Heart left ventricle (tissue), 16 donors: Measurements from ENCODE around the gene VAMP2. TPM values are rescaled to one million over a fixed set of nuclear protein-coding genes. Genes with fewer than 3 reads are reported as not detected.
A peak's percentile ranks its signal among the peaks of the same experiment; 100 is the strongest.

Experiments
- ATAC-seq, 4 donors: fragments of 200-7000 bp; cut with Tn5 transposase; one replicate each; pipeline ENCODE4 v1.9.1; 2020 to 2022; ENCODE audit warnings: moderate library complexity in 4 of 4, mild to moderate bottlenecking in 3 of 4, moderate number of reproducible peaks in 1 of 4
- DNase-seq, 5 donors: peaks; one replicate each; pipeline ENCODE4 v3.0.0-alpha.2; 2020
- H3K27ac ChIP-seq, 12 donors: fragments of 200-600 bp; sonication (generic) in 4 of 12; one replicate each; pipeline versions ENCODE4 v1.5.0 to v1.8.0; 2016 to 2022; ENCODE audit warnings: mild to moderate bottlenecking in 2 of 12
- H3K27me3 ChIP-seq, 9 donors: fragments of 200-600 bp; sonication (generic) in 2 of 9; one replicate each; pipeline versions ENCODE4 v1.5.1 to v1.8.0; 2016 to 2022; ENCODE audit warnings: mild to moderate bottlenecking in 3 of 9
- H3K36me3 ChIP-seq, 9 donors: fragments of 200-600 bp; sonication (generic) in 2 of 9; one replicate each; pipeline versions ENCODE4 v1.5.0 to v1.8.0; 2018 to 2022; ENCODE audit warnings: mild to moderate bottlenecking in 2 of 9
- H3K4me1 ChIP-seq, 12 donors: fragments of 200-600 bp; sonication (generic) in 4 of 12; one replicate each; pipeline versions ENCODE4 v1.5.0 to v1.8.0; 2016 to 2022; ENCODE audit warnings: mild to moderate bottlenecking in 3 of 12
- H3K4me3 ChIP-seq, 12 donors: fragments of 200-600 bp; sonication (generic) in 4 of 12; one replicate each; pipeline versions ENCODE4 v1.5.0 to v1.8.0; 2017 to 2022; ENCODE audit warnings: mild to moderate bottlenecking in 9 of 12, moderate library complexity in 4 of 12
- H3K9me3 ChIP-seq, 12 donors: fragments of 200-600 bp; sonication (generic) in 4 of 12; one replicate each; pipeline versions ENCODE4 v1.5.0 to v1.8.0; 2016 to 2022; ENCODE audit warnings: mild to moderate bottlenecking in 1 of 12
- CTCF ChIP-seq, 12 donors: fragments of 200-600 bp; sonication (generic) in 4 of 12; IDR thresholded peaks; one replicate each; pipeline versions ENCODE4 v1.5.0 to v1.8.0; 2018 to 2022; ENCODE audit warnings: antibody characterized with exemption in 12 of 12, mild to moderate bottlenecking in 5 of 12
- POLR2A ChIP-seq, 2 donors: fragments of 450-650 bp; IDR thresholded peaks; one replicate each; pipeline ENCODE4 v1.6.1; 2017; ENCODE audit warnings: antibody characterized with exemption in 2 of 2, mild to moderate bottlenecking in 2 of 2, moderate library complexity in 2 of 2
- WGBS, 4 donors: extraction: QIAGEN DNeasy Blood & Tissue Kit in 2 of 4; methylation state at CpG; one replicate each; pipeline versions ENCODE4 v1.1.5 to v1.1.7; 2013 to 2018; 5-methylcytosine and 5-hydroxymethylcytosine counted together
- intact Hi-C, 10 donors: fragments of 100-400 bp; cut with DNase I; formaldehyde crosslinking; loops; one replicate each; pipeline versions ENCODE4 v1.11.1 to v1.14.2; 2022
- polyA plus RNA-seq, 2 donors: library from polyadenylated mRNA; stranded (reverse); fragments of 200-250 nt; gene quantifications; one replicate each; pipeline ENCODE4 v1.2.3, GENCODE V29; 2013
- total RNA-seq, 9 donors: library from RNA; depleted of rRNA in 2 of 9; stranded (reverse); fragments of >200 nt in 2 of 9; fragmentation: NEBNext Ultra II Directional in 3 of 9; extraction: Animal tissue kit (Norgen Biotek cat#: 25700) in 3 of 9; gene quantifications; one replicate each; pipeline versions ENCODE4 v1.1.0 to v1.2.4, GENCODE V29; 2016 to 2023
- donor health status: ischemic (EF 13 %, LVEDD 7.1; RV severe dilation, severe dysfunction).
- donor health status: healthy with polysubstance abuse.
- donor health status: DM: no; HTN: yes; CAD: no.
- donor health status: DM: no; HTN: no; CAD: no.
- donor health status: ischemic (EF 25% LVEDD 6.9; RV normal size, moderate dysfunction).
- donor health status: ischemic (EF 25% LVEDD 5.7; RV mildly dilated, moderate dysfunction).
- donor health status: healthy.
- donor health status: DM: yes; HTN: yes; CAD: no.
- donor health status: ischemic (EF 35%, LVEDD 5.7; RV mildly dilated, moderate dysfunction).
- donor health status: nonischemic (EF 11% LVEDD 7.7; RV severe dilation, severe dysfunction).
- donor health status: DM: yes; HTN: yes; CAD: no.
- donor health status: PGD.
- donor health status: ischemic (EF 29% LVEDD 5.4; RV normal size, mild dysfunction).
- donor health status: nonischemic (EF 23%, LVEDD 6.1; RV moderate dilation, normal function).

VAMP2 gene
- total and polyA plus RNA-seq, 11 donors: 21.5 to 67.2 (median 50.6) TPM

DNA sequence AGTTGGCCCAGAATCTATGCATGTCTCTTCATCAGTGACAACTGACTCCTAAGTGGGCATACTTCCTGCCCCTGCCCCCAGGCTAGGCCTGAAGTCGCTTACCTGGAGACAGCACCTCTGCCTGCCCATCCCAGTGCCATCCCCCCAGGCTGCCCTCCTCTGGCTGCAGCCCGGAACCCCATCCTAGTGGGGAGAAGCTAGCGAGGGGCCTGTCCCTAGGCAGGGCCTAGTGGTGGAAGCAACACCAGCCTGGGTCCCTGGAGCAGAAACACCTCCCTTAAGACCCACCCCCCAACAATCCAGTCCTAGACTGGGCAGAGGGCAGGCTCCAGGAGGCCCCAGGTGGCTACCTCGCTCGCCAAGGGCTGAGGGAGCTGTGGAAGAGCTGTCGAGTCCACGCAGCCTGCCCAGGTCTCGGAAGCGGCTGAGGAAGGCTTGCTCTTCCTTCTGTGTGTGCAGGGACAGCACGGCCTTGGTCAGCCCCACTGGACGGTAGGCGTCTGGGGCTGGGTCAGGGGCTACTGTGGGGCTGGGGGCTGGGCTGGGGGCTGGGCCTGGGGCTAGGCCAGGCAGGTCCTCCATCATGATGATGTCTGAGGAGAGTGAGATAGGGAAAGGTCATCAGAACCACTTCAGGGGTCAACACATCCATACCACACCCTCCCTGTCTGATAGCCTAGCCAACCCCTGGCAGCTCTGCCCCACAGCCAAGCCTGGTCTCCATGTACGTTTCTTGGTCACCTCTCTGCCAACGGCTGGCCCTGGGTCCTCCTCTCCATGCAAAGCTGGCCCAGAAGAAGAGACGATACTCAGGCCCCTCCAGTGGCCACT, 18.1 kb downstream of the VAMP2 start:
- ATAC-seq: no peak
- Histone ChIP-seq H3K27me3 (no peaks in the 10 kb centered on the region), H3K27ac (peak overlapping the region in 2 of 12 donors; percentile 87 to 100), H3K4me3 (no peak overlapping the region), H3K9me3 (no peaks in the 10 kb centered on the region), H3K36me3 (peaks cover 17 to 100% (median 100%) of the 10 kb centered on the region in 9 donors), H3K4me1 (peaks cover 0 to 79% (median 15%) of the 10 kb centered on the region in 12 donors)
- 83 to 87% (median 85%) methylated on average over 12 to 15 of the region's 15 CpGs for WGBS, 4 donors
- DNase-seq: peak in 1 of 5 donors; percentile 56
- TF ChIP-seq CTCF (IDR thresholded peaks at IDR 0.05) (no peak), POLR2A (IDR thresholded peaks at IDR 0.05) (no peak)
- intact Hi-C loops: loop anchor here in 1 of 10 donors (10.0 kb wide), 1 partner anchor 300 kb away; no protein-coding TSS in a partner anchor

DNA sequence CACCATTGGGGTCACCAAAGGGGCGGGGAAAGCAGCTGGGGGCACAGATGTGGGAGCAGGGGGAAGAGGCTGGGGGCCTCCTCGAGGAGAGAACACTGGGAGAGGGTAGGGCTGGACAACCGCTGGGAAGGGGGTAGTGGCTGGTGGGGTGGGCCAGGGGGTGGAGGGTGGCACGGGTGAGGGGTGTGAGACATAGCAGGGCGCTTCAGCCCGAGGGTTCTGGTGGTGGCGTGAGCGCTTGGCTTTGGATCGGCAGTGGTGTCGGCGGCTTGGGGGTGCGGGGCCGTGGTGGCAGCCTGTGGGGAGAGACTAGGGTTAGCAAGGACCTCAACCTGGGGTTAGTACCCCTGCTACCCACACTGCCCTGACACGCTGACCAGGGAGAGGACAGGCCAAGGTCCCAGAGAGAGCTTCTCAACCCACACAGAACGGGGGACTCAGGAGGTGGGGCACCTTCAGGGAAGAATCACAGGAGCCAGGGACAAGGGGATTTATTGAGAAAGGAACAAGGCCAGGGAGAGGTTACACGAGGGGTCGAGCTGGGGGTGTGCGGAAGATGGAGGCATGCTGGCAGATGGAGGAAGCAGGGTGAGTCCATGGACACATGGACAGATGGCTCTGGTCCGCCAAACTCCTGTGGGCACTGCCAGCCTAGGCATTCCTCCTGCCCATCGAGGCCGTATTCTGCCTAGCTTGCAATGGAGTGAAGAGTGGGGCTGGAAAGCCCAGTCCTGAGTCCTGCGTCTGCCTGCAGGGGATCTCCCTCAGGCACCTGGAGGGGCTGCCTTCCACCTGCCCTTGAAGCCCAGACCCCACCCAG, 19.0 kb downstream of the VAMP2 start:
- WGBS, 4 donors: 86 to 92% (median 90%) methylated on average over 21 to 22 of the region's 22 CpGs
- Histone ChIP-seq H3K27ac (peak overlapping the region in 2 of 12 donors; percentile 87 to 100), H3K4me3 (no peak overlapping the region), H3K9me3 (no peaks in the 10 kb centered on the region), H3K4me1 (peaks cover 0 to 77% (median 17%) of the 10 kb centered on the region in 12 donors), H3K36me3 (peaks cover 15 to 97% (median 95%) of the 10 kb centered on the region in 9 donors), H3K27me3 (no peaks in the 10 kb centered on the region)
- no peak for TF ChIP-seq POLR2A (IDR thresholded peaks at IDR 0.05)
- TF ChIP-seq CTCF (IDR thresholded peaks at IDR 0.05): no peak
- peak in 2 of 5 donors; percentile 14 to 49 for DNase-seq
- intact Hi-C loops: loop anchor here in 1 of 10 donors (10.0 kb wide), 1 partner anchor 299 kb away; no protein-coding TSS in a partner anchor
- no peak for ATAC-seq

GRCh38 chr17:8142887-8143580, 19.7 kb downstream of the VAMP2 start:
- intact Hi-C loops: loop anchor here in 1 of 10 donors (10.0 kb wide), 1 partner anchor 298 kb away; no protein-coding TSS in a partner anchor
- TF ChIP-seq CTCF (IDR thresholded peaks at IDR 0.05) (no peak), POLR2A (IDR thresholded peaks at IDR 0.05) (no peak)
- 82 to 84% (median 83%) methylated on average over 15 of the region's 15 CpGs for WGBS, 4 donors
- DNase-seq (no peak), ATAC-seq (no peak)
- Histone ChIP-seq H3K36me3 (peaks cover 15 to 90% (median 87%) of the 10 kb centered on the region in 9 donors), H3K4me3 (no peak overlapping the region), H3K4me1 (peaks cover 3 to 75% (median 16%) of the 10 kb centered on the region in 12 donors), H3K27me3 (no peaks in the 10 kb centered on the region), H3K27ac (peak overlapping the region in 3 of 12 donors; percentile 8 to 100 (median 87)), H3K9me3 (no peaks in the 10 kb centered on the region)
